Measurements from ENCODE around the gene TMEM81. TPM values are rescaled to one million over a fixed set of nuclear protein-coding genes. Genes with fewer than 3 reads are reported as not detected.

Gene TMEM81
- total RNA-seq, 2 donors from 2014 or later, result 2.4 to 2.9 TPM

- no peaks in the 10 kb centered on the region for H3K4me1 ChIP-seq
- no peak overlapping the region for H3K4me3 ChIP-seq
- no peak overlapping the region for H3K27ac ChIP-seq
- H3K36me3 ChIP-seq, result peaks cover 49% of the 10 kb centered on the region
- no peak for DNase-seq (ENCODE audit: low spot score)
- TF ChIP-seq CTCF (IDR thresholded peaks at IDR 0.05), result no peak
- H3K9me3 ChIP-seq, result no peaks in the 10 kb centered on the region
- no peaks in the 10 kb centered on the region for H3K27me3 ChIP-seq
These were observed 25.0 kb upstream of the TMEM81 start for GRCh38 chr1:205109269-205109668.

- Histone ChIP-seq H3K27ac (no peak overlapping the region), H3K36me3 (peaks cover 47% of the 10 kb centered on the region), H3K9me3 (no peaks in the 10 kb centered on the region), H3K4me1 (no peaks in the 10 kb centered on the region), H3K27me3 (no peaks in the 10 kb centered on the region), H3K4me3 (no peak overlapping the region)
- no peak for TF ChIP-seq CTCF (IDR thresholded peaks at IDR 0.05)
- no peak for DNase-seq (ENCODE audit: low spot score)
These were observed 24.2 kb upstream of the TMEM81 start for GRCh38 chr1:205108464-205108863.

- Histone ChIP-seq H3K4me1 (no peaks in the 10 kb centered on the region), H3K27me3 (no peaks in the 10 kb centered on the region), H3K27ac (no peak overlapping the region), H3K36me3 (peaks cover 44% of the 10 kb centered on the region), H3K4me3 (no peak overlapping the region), H3K9me3 (no peaks in the 10 kb centered on the region)
- no peak for DNase-seq (ENCODE audit: low spot score)
- TF ChIP-seq CTCF (IDR thresholded peaks at IDR 0.05), result no peak
These were observed 23.1 kb upstream of the TMEM81 start for GRCh38 chr1:205107327-205107726.

GRCh38 chr1:205102404-205102803 lies 18.1 kb upstream of the TMEM81 start:
- Histone ChIP-seq H3K4me1 (no peaks in the 10 kb centered on the region), H3K27me3 (no peaks in the 10 kb centered on the region), H3K36me3 (peaks cover 71% of the 10 kb centered on the region), H3K9me3 (no peaks in the 10 kb centered on the region), H3K27ac (no peak overlapping the region), H3K4me3 (no peak overlapping the region)
- TF ChIP-seq CTCF (IDR thresholded peaks at IDR 0.05), result no peak
- no peak for DNase-seq (ENCODE audit: low spot score)

- no peak for TF ChIP-seq CTCF (IDR thresholded peaks at IDR 0.05)
- peaks cover 91% of the 10 kb centered on the region for H3K36me3 ChIP-seq
These were observed 14.0 kb upstream of the TMEM81 start for GRCh38 chr1:205098242-205098641.

GRCh38 chr1:205095422-205095821 lies 11.2 kb upstream of the TMEM81 start:
- no peak for TF ChIP-seq CTCF (IDR thresholded peaks at IDR 0.05)
- no peak overlapping the region for H3K27ac ChIP-seq
- no peak overlapping the region for H3K4me3 ChIP-seq
- DNase-seq (ENCODE audit: low spot score), result no peak
- no peaks in the 10 kb centered on the region for H3K4me1 ChIP-seq
- peaks cover 88% of the 10 kb centered on the region for H3K36me3 ChIP-seq
- H3K27me3 ChIP-seq, result no peaks in the 10 kb centered on the region
- H3K9me3 ChIP-seq, result no peaks in the 10 kb centered on the region

More at GRCh38 chr1:205098242-205098641, 14.0 kb upstream of the TMEM81 start:
- Histone ChIP-seq H3K4me3 (no peak overlapping the region), H3K27me3 (no peaks in the 10 kb centered on the region), H3K4me1 (no peaks in the 10 kb centered on the region), H3K9me3 (no peaks in the 10 kb centered on the region), H3K27ac (no peak overlapping the region)
- DNase-seq (ENCODE audit: low spot score), result no peak
